Measurements from ENCODE around the gene CNPY1.

Gene CNPY1

DNA sequence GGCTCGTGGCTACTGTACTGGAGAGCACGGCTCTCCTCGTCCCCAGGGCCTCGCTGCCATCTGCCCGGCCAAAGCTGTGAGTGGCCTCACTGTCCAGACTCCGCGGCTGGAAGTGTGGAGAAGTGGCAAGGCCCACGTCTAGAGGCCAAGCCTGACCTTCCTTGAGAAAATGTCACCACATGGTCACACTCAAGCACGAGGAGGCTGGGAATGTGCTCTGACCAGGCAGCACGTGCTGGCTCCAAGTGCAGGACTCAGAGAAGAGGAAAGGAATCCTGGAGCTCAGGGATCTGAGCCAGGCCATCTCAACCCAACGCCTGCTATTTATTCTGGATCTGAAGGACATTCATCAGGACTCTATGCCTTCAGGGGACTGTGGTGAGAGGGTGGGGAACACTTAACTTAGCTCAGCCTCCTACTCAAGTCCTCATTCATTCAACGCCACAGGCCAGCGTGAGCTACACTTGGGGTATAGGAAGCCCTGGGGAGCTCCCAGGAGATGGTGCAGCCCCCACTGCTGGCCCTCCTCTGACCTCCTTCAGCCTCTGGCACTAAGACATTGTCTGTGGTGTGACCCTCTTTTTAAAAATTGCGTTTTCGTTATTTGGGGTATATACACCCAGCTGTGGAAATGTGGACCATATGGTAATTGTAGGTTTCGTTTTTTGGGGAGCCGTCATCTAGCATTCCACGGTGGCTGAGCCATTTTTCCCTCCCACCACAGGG lies 59.4 kb downstream of the CNPY1 start:
- ChIA-PET POLR2A (interaction anchor here (0.6 kb wide), 1 partner anchor 9 kb away, joined by 5 read pairs; no protein-coding TSS in a partner anchor), CTCF (no interaction called here)
- TF ChIP-seq, protein P1, sequence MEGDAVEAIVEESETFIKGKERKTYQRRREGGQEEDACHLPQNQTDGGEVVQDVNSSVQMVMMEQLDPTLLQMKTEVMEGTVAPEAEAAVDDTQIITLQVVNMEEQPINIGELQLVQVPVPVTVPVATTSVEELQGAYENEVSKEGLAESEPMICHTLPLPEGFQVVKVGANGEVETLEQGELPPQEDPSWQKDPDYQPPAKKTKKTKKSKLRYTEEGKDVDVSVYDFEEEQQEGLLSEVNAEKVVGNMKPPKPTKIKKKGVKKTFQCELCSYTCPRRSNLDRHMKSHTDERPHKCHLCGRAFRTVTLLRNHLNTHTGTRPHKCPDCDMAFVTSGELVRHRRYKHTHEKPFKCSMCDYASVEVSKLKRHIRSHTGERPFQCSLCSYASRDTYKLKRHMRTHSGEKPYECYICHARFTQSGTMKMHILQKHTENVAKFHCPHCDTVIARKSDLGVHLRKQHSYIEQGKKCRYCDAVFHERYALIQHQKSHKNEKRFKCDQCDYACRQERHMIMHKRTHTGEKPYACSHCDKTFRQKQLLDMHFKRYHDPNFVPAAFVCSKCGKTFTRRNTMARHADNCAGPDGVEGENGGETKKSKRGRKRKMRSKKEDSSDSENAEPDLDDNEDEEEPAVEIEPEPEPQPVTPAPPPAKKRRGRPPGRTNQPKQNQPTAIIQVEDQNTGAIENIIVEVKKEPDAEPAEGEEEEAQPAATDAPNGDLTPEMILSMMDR (IDR thresholded peaks at IDR 0.05; ENCODE audit: control extremely low read depth, extremely low read depth, low read depth, missing control alignments): no peak
- DNase-seq (ENCODE audit: extremely low spot score): peak; percentile 6

- CTCF ChIA-PET: no interaction called here
- POLR2A ChIA-PET: no interaction called here
- peak; percentile 6 for DNase-seq (ENCODE audit: extremely low spot score)
- TF ChIP-seq, protein P1 (IDR thresholded peaks at IDR 0.05; ENCODE audit: control extremely low read depth, extremely low read depth, low read depth, missing control alignments): no peak
Measured at GRCh38 chr7:155484483-155485399, 61.6 kb downstream of the CNPY1 start.

DNA sequence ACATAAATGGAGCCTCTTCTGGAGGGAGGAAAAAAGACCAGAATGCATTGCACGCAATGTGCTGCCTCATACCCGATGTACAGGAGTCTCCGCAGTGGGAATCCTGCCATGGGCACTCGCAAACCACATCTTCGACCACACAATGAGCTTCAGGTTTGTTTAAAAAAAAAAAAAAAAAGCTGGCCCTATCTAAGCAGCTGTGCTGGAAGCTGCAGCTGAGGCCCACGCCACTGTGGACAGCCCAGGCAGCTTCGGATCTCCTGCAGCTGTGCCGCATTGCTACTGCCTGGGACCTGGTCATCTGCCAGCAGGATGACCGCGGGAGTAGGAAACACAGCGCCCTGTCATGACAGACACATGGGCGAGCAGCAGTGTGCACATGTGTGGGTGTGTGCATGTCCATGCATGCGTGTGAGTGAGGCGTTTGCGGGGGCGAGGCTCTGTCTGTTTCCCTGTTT lies 62.5 kb downstream of the CNPY1 start:
- ChIA-PET CTCF (no interaction called here), POLR2A (no interaction called here)
- peak; percentile 3 for DNase-seq (ENCODE audit: extremely low spot score)
- TF ChIP-seq, protein P1 (IDR thresholded peaks at IDR 0.05; ENCODE audit: control extremely low read depth, extremely low read depth, low read depth, missing control alignments): no peak

DNA sequence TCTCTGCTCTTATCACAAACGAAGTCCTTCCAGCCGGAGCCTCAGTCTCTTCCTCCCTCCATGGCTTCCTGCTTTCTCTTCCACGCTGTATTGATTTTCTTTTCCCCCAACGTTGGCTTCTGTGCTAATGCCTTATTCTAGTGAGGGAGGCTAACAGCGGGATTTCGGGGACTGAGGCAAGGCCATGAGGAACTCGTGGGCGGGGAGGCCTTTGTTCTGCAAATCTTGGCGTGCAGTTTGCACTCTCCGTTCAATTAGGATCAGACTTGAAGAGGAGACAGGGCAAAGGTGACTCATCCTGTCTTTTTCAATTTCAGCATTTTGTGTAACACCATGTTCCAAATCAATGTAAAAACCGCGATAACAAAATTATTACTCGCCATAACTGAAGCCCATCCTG lies 63.1 kb downstream of the CNPY1 start:
- POLR2A ChIA-PET: no interaction called here
- CTCF ChIA-PET: no interaction called here
- DNase-seq (ENCODE audit: extremely low spot score): peak; percentile 13
- TF ChIP-seq, protein P1 (IDR thresholded peaks at IDR 0.05; ENCODE audit: control extremely low read depth, extremely low read depth, low read depth, missing control alignments): no peak

- DNase-seq (ENCODE audit: extremely low spot score): peak; percentile 2
- TF ChIP-seq, protein P1 (IDR thresholded peaks at IDR 0.05; ENCODE audit: control extremely low read depth, extremely low read depth, low read depth, missing control alignments): no peak
- ChIA-PET CTCF (no interaction called here), POLR2A (no interaction called here)
Measured at GRCh38 chr7:155482511-155483183, 63.7 kb downstream of the CNPY1 start.

DNA sequence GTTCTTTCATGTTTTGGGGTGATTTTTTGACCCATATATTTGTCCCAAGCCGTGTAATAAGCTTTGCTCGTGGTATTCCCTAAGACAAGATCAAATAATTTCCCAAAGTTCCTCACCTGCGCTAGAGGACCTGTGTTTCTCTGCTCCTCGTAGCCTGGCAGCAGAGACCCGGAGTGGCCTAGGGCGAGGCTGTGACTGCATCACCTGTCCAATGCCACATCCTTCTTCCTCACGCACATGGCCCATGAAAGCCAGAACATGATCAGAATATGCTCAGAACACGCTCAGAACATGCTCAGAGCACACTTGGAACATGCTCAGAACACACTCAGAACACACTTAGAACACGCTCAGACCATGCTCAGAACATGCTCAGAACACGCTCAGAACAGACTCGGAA lies 64.6 kb downstream of the CNPY1 start:
- ChIA-PET POLR2A (no interaction called here), CTCF (interaction anchor here (0.9 to 1.2 kb wide), 2 partner anchors 10 to 18 kb away, joined by 3 read pairs; no protein-coding TSS in a partner anchor)
- TF ChIP-seq, protein P1 (IDR thresholded peaks at IDR 0.05; ENCODE audit: control extremely low read depth, extremely low read depth, low read depth, missing control alignments): no peak
- no peak for DNase-seq (ENCODE audit: extremely low spot score)

Measured in GM10248 (cell line).